RWPE2 (cell line): ENCODE data around the gene AKAP6.

ENCODE experiments used
- ATAC-seq: fragments of 200-7000 bp; cut with Tn5 transposase; 3 replicates; pipeline ENCODE4 v1.9.1; 2021; ENCODE audit warnings: low read depth
- DNase-seq: peaks from one replicate; pipeline ENCODE4 v3.0.0-alpha.2; 2020; ENCODE audit warnings: low spot score
- H3K27ac ChIP-seq: fragments of 450-650 bp; 2 replicates; pipeline ENCODE4 v1.5.1; 2017; ENCODE audit warnings: mild to moderate bottlenecking; ENCODE audit not compliant: poor library complexity, severe bottlenecking
- H3K27me3 ChIP-seq: fragments of 250-450 bp; sonication (Bioruptor Pico); 2 replicates; pipeline ENCODE4 v1.5.1; 2021; ENCODE audit warnings: mild to moderate bottlenecking, moderate library complexity; ENCODE audit not compliant: insufficient read depth, poor library complexity, severe bottlenecking
- H3K36me3 ChIP-seq: fragments of 250-450 bp; sonication (Bioruptor Pico); 2 replicates; pipeline ENCODE4 v1.5.1; 2020; ENCODE audit warnings: low read depth, mild to moderate bottlenecking, moderate library complexity
- H3K4me1 ChIP-seq: fragments of 250-450 bp; sonication (Bioruptor Pico); 2 replicates; pipeline ENCODE4 v1.5.1; 2021; ENCODE audit warnings: mild to moderate bottlenecking, moderate library complexity; ENCODE audit not compliant: insufficient read depth, poor library complexity, severe bottlenecking
- H3K4me3 ChIP-seq: fragments of 250-450 bp; sonication (Bioruptor Pico); 2 replicates; pipeline ENCODE4 v1.5.1; 2021; ENCODE audit warnings: mild to moderate bottlenecking, moderate library complexity; ENCODE audit not compliant: severe bottlenecking
- H3K9me3 ChIP-seq: fragments of 250-450 bp; sonication (Bioruptor Pico); 2 replicates; pipeline ENCODE4 v1.5.1; 2021; ENCODE audit warnings: mild to moderate bottlenecking, moderate library complexity; ENCODE audit not compliant: severe bottlenecking
- CTCF ChIP-seq: fragments of 450-650 bp; IDR thresholded peaks from one replicate; pipeline ENCODE4 v1.5.1; 2017; ENCODE audit warnings: mild to moderate bottlenecking, moderate library complexity; ENCODE audit not compliant: poor library complexity, severe bottlenecking

The AKAP6 gene

GRCh38 chr14:32412103-32412502 lies 83.0 kb downstream of the AKAP6 start:
- no peak overlapping the region for H3K27ac ChIP-seq
- TF ChIP-seq CTCF, result no peak
- H3K9me3 ChIP-seq, result no peaks in the 10 kb centered on the region
- no peaks in the 10 kb centered on the region for H3K27me3 ChIP-seq
- H3K4me1 ChIP-seq, result peaks cover 29% of the 10 kb centered on the region
- no peaks in the 10 kb centered on the region for H3K36me3 ChIP-seq
- no peak overlapping the region for H3K4me3 ChIP-seq
- ATAC-seq (no peak), DNase-seq (no peak)

- H3K4me1 ChIP-seq, result peaks cover 33% of the 10 kb centered on the region
- no peak overlapping the region for H3K4me3 ChIP-seq
- TF ChIP-seq CTCF, result no peak
- H3K27ac ChIP-seq, result no peak overlapping the region
- ATAC-seq (no peak), DNase-seq (no peak)
- no peaks in the 10 kb centered on the region for H3K9me3 ChIP-seq
- no peaks in the 10 kb centered on the region for H3K36me3 ChIP-seq
- no peaks in the 10 kb centered on the region for H3K27me3 ChIP-seq
Measured at GRCh38 chr14:32412532-32412931, 83.4 kb downstream of the AKAP6 start.

- peak overlapping the region; percentile 64 for H3K27ac ChIP-seq
- H3K27me3 ChIP-seq, result no peaks in the 10 kb centered on the region
- H3K4me1 ChIP-seq, result peaks cover 47% of the 10 kb centered on the region
- DNase-seq (no peak), ATAC-seq (peak; percentile 78)
- no peaks in the 10 kb centered on the region for H3K9me3 ChIP-seq
- no peak for TF ChIP-seq CTCF
- no peaks in the 10 kb centered on the region for H3K36me3 ChIP-seq
- H3K4me3 ChIP-seq, result no peak overlapping the region
Measured at GRCh38 chr14:32413967-32414640, 85.0 kb downstream of the AKAP6 start.

- Histone ChIP-seq H3K9me3 (no peaks in the 10 kb centered on the region), H3K4me3 (no peak overlapping the region), H3K27ac (peak overlapping the region; percentile 64), H3K27me3 (no peaks in the 10 kb centered on the region), H3K36me3 (no peaks in the 10 kb centered on the region), H3K4me1 (peaks cover 46% of the 10 kb centered on the region)
- DNase-seq (no peak), ATAC-seq (no peak)
- no peak for TF ChIP-seq CTCF
Measured at GRCh38 chr14:32414808-32415255, 85.7 kb downstream of the AKAP6 start.

- no peaks in the 10 kb centered on the region for H3K36me3 ChIP-seq
- no peaks in the 10 kb centered on the region for H3K9me3 ChIP-seq
- H3K27me3 ChIP-seq, result no peaks in the 10 kb centered on the region
- DNase-seq (peak; percentile 79), ATAC-seq (peak; percentile 70)
- no peak overlapping the region for H3K4me3 ChIP-seq
- H3K27ac ChIP-seq, result peak overlapping the region; percentile 48
- no peak for TF ChIP-seq CTCF
- H3K4me1 ChIP-seq, result peaks cover 46% of the 10 kb centered on the region
Measured at GRCh38 chr14:32417956-32418552, 89.0 kb downstream of the AKAP6 start.
